Liver (tissue), 3 donors: Measurements from ENCODE around the gene EBF3.

Experiments
- ATF3 ChIP-seq: IDR thresholded peaks from 2 replicates; pipeline ENCODE4 v1.6.1; 2016; ENCODE audit warnings: antibody characterized with exemption
- CTCF ChIP-seq: fragments of 150-350 bp; IDR thresholded peaks from 2 replicates; pipeline ENCODE4 v1.5.1; 2017; ENCODE audit warnings: improper control_type of control experiment, low read depth, low read length; ENCODE audit not compliant: missing input control
- EGR1 ChIP-seq, 2 donors: IDR thresholded peaks; 2 replicates each; pipeline ENCODE4 v1.6.1; 2016 to 2018; ENCODE audit warnings: antibody characterized with exemption in 2 of 2, low read depth in 2 of 2
- FOXA1 ChIP-seq: IDR thresholded peaks from 2 replicates; pipeline ENCODE4 v1.6.1; 2016; ENCODE audit warnings: antibody characterized with exemption
- FOXA2 ChIP-seq: IDR thresholded peaks from 2 replicates; pipeline ENCODE4 v1.6.1; 2016; ENCODE audit warnings: antibody characterized with exemption
- GABPA ChIP-seq, 2 donors: IDR thresholded peaks in 1 of 2; conservative IDR thresholded peaks in 1 of 2; 2 replicates each; pipeline ENCODE4 v1.6.1; 2016; ENCODE audit warnings: antibody characterized with exemption in 2 of 2, mild to moderate bottlenecking in 1 of 2, moderate library complexity in 1 of 2
- MAX ChIP-seq: IDR thresholded peaks from 2 replicates; pipeline ENCODE4 v1.6.1; 2016; ENCODE audit warnings: antibody characterized with exemption
- NR2F2 ChIP-seq: IDR thresholded peaks from 2 replicates; pipeline ENCODE4 v1.6.1; 2016; ENCODE audit warnings: antibody characterized with exemption
- RAD21 ChIP-seq, 2 donors: IDR thresholded peaks; 2 replicates each; pipeline ENCODE4 v1.6.1; 2016; ENCODE audit warnings: antibody characterized with exemption in 2 of 2, mild to moderate bottlenecking in 2 of 2
- REST ChIP-seq: IDR thresholded peaks from 2 replicates; pipeline ENCODE4 v1.6.1; 2016; ENCODE audit warnings: antibody characterized with exemption, mild to moderate bottlenecking
- SP1 ChIP-seq: IDR thresholded peaks from 2 replicates; pipeline ENCODE4 v1.6.1; 2018; ENCODE audit warnings: antibody characterized with exemption, mild to moderate bottlenecking
- TAF1 ChIP-seq: conservative IDR thresholded peaks from 2 replicates; pipeline ENCODE4 v1.6.1; 2016; ENCODE audit warnings: antibody characterized with exemption, mild to moderate bottlenecking
- YY1 ChIP-seq: IDR thresholded peaks from 2 replicates; pipeline ENCODE4 v1.6.1; 2016; ENCODE audit warnings: antibody characterized with exemption, mild to moderate bottlenecking
- ZBTB33 ChIP-seq: IDR thresholded peaks from 2 replicates; pipeline ENCODE4 v1.6.1; 2016; ENCODE audit warnings: antibody characterized with exemption
- donor health status: healthy.
- donor health status: healthy.

GRCh38 chr10:129833994-129834739, 129.9 kb downstream of the EBF3 start:
- no peak for TF ChIP-seq MAX
- no peak for TF ChIP-seq CTCF
- no peak for TF ChIP-seq GABPA (IDR thresholded peaks at IDR 0.05 in 1 of 2, conservative IDR thresholded peaks at IDR 0.05 in 1 of 2)
- TF ChIP-seq FOXA2: no peak
- no peak for TF ChIP-seq ATF3
- no peak for TF ChIP-seq FOXA1
- TF ChIP-seq REST: no peak
- TF ChIP-seq EGR1 (IDR thresholded peaks at IDR 0.05; ENCODE audit: low read depth in 2 of 2): no peak
- TF ChIP-seq ZBTB33: no peak
- no peak for TF ChIP-seq SP1
- no peak for TF ChIP-seq NR2F2
- TF ChIP-seq RAD21 (IDR thresholded peaks at IDR 0.05): no peak
- no peak for TF ChIP-seq YY1
- TF ChIP-seq TAF1: no peak
